Tibial nerve (tissue), 4 donors: ENCODE measurements around the gene APOO. TPM values are rescaled to one million over a fixed set of nuclear protein-coding genes. Genes with fewer than 3 reads are reported as not detected.
A peak's percentile ranks its signal among the peaks of the same experiment; 100 is the strongest.

ENCODE experiments used
- DNase-seq, 2 donors: peaks; one replicate each; pipeline ENCODE4 v3.0.0-alpha.2; 2019; ENCODE audit warnings: low spot score in 2 of 2
- H3K27ac ChIP-seq, 4 donors: fragments of 200-600 bp; sonication (generic) in 3 of 4; one replicate each; pipeline ENCODE4 v1.5.1; 2017 to 2019; ENCODE audit warnings: mild to moderate bottlenecking in 1 of 4
- H3K27me3 ChIP-seq, 2 donors: fragments of 200-600 bp; sonication (generic) in 1 of 2; one replicate each; pipeline versions ENCODE4 v1.5.1 to v1.6.0; 2017 to 2019
- H3K36me3 ChIP-seq, 3 donors: fragments of 200-600 bp; sonication (generic); one replicate each; pipeline ENCODE4 v1.5.1; 2018 to 2019
- H3K4me1 ChIP-seq, 4 donors: fragments of 200-600 bp; sonication (generic) in 3 of 4; one replicate each; pipeline ENCODE4 v1.5.1; 2017 to 2019
- H3K4me3 ChIP-seq, 4 donors: fragments of 200-600 bp; sonication (generic) in 3 of 4; one replicate each; pipeline ENCODE4 v1.5.1; 2017 to 2019; ENCODE audit warnings: mild to moderate bottlenecking in 1 of 4, moderate library complexity in 1 of 4
- H3K9me3 ChIP-seq, 4 donors: fragments of 200-600 bp; sonication (generic) in 3 of 4; one replicate each; pipeline ENCODE4 v1.5.1; 2017 to 2019
- CTCF ChIP-seq, 5 experiments: fragments of 200-600 bp in 3 of 5; fragments of 450-650 bp in 2 of 5; sonication (generic) in 3 of 5; IDR thresholded peaks; one replicate each; pipeline ENCODE4 v1.5.1; 2016 to 2019; ENCODE audit warnings: antibody characterized with exemption in 5 of 5, mild to moderate bottlenecking in 3 of 5, moderate library complexity in 2 of 5
- EP300 ChIP-seq, 2 donors: sonication (generic); formaldehyde crosslinking; IDR thresholded peaks; one replicate each; pipeline ENCODE4 v1.6.1; 2017; ENCODE audit warnings: antibody characterized with exemption in 2 of 2, mild to moderate bottlenecking in 1 of 2
- POLR2A ChIP-seq, 2 donors: fragments of 450-650 bp; IDR thresholded peaks; one replicate each; pipeline ENCODE4 v1.6.1; 2017; ENCODE audit warnings: antibody characterized with exemption in 2 of 2, mild to moderate bottlenecking in 2 of 2, moderate library complexity in 2 of 2
- WGBS, 2 donors: methylation state at CpG; one replicate each; pipeline ENCODE4 v1.1.5; 2018; 5-methylcytosine and 5-hydroxymethylcytosine counted together
- total RNA-seq, 4 donors: library from RNA; depleted of rRNA; stranded (reverse); fragments of >200 nt; gene quantifications; one replicate each; pipeline ENCODE4 v1.1.0, GENCODE V29; 2016

APOO gene
- total RNA-seq: 100 to 1,000 TPM in 1 of 4 donors, 10 to 100 TPM in 1, 1 to 10 TPM in 2; 3.9 to 115 (median 9.0) TPM

- Histone ChIP-seq H3K27ac (peak within 1 kb of the TSS; percentile 71 to 91 (median 89)), H3K4me3 (peak within 1 kb of the TSS; percentile 33 to 71 (median 50)), H3K27me3 (no peaks in the 10 kb centered on the region), H3K36me3 (no peaks in the 10 kb centered on the region), H3K9me3 (no peaks in the 10 kb centered on the region), H3K4me1 (peaks cover 0 to 14% (median 0%) of the 10 kb centered on the region in 4 donors)
- TF ChIP-seq CTCF (IDR thresholded peaks at IDR 0.05) (peak; percentile 62 to 93 (median 83)), POLR2A (IDR thresholded peaks at IDR 0.05) (peak in 1 of 2 donors; percentile 48), EP300 (IDR thresholded peaks at IDR 0.05) (peak; percentile 32 to 76)
- peak; percentile 72 to 73 for DNase-seq
- 1 to 42% methylated on average over 18 to 28 of the region's 81 CpGs for WGBS, 2 donors
These were observed at the start of gene APOO, which contains the start of gene CXorf58 for GRCh38 chrX:23907498-23908218. TSS of gene APOO (minus strand) at chrX:23907938. CDS start at chrX:23907702, 236 bp downstream. TSS of gene CXorf58 (plus strand) at chrX:23908006. CDS start at chrX:23910303, 2,297 bp downstream.

GRCh38 chrX:23954396-23954795, 46.7 kb upstream of the APOO start:
- no peak for TF ChIP-seq POLR2A (IDR thresholded peaks at IDR 0.05)
- TF ChIP-seq EP300 (IDR thresholded peaks at IDR 0.05): no peak
- no peak for TF ChIP-seq CTCF (IDR thresholded peaks at IDR 0.05)
- 73 to 75% methylated on average over 4 of the region's 4 CpGs for WGBS, 2 donors
- Histone ChIP-seq H3K4me3 (no peak overlapping the region), H3K4me1 (no peaks in the 10 kb centered on the region), H3K9me3 (no peaks in the 10 kb centered on the region), H3K27me3 (no peaks in the 10 kb centered on the region), H3K27ac (no peak overlapping the region), H3K36me3 (no peaks in the 10 kb centered on the region)
- no peak for DNase-seq

- H3K36me3 ChIP-seq: no peaks in the 10 kb centered on the region
- no peak for DNase-seq
- no peak for TF ChIP-seq POLR2A (IDR thresholded peaks at IDR 0.05)
- no peak for TF ChIP-seq EP300 (IDR thresholded peaks at IDR 0.05)
- no peak overlapping the region for H3K27ac ChIP-seq
- no peak overlapping the region for H3K4me3 ChIP-seq
- no peaks in the 10 kb centered on the region for H3K27me3 ChIP-seq
- H3K9me3 ChIP-seq: no peaks in the 10 kb centered on the region
- H3K4me1 ChIP-seq: no peaks in the 10 kb centered on the region
- WGBS, 2 donors: 88 to 92% methylated on average over 11 of the region's 11 CpGs
These were observed 46.2 kb upstream of the APOO start for GRCh38 chrX:23953908-23954269.

GRCh38 chrX:23952984-23953907, 45.5 kb upstream of the APOO start:
- TF ChIP-seq POLR2A (IDR thresholded peaks at IDR 0.05): no peak
- TF ChIP-seq CTCF (IDR thresholded peaks at IDR 0.05): no peak
- TF ChIP-seq EP300 (IDR thresholded peaks at IDR 0.05): no peak

GRCh38 chrX:23952391-23952790, 44.7 kb upstream of the APOO start:
- TF ChIP-seq CTCF (IDR thresholded peaks at IDR 0.05): no peak
- TF ChIP-seq POLR2A (IDR thresholded peaks at IDR 0.05): no peak
- no peak for TF ChIP-seq EP300 (IDR thresholded peaks at IDR 0.05)
- Histone ChIP-seq H3K36me3 (no peaks in the 10 kb centered on the region), H3K4me1 (no peaks in the 10 kb centered on the region), H3K9me3 (no peaks in the 10 kb centered on the region), H3K27me3 (no peaks in the 10 kb centered on the region), H3K27ac (no peak overlapping the region), H3K4me3 (no peak overlapping the region)
- 47 to 70% methylated on average over 3 of the region's 3 CpGs for WGBS, 2 donors
- no peak for DNase-seq

More at GRCh38 chrX:23952984-23953907, 45.5 kb upstream of the APOO start:
- Histone ChIP-seq H3K4me3 (peak overlapping the region in 1 of 4 donors; percentile 21), H3K36me3 (no peaks in the 10 kb centered on the region), H3K4me1 (no peaks in the 10 kb centered on the region), H3K27me3 (no peaks in the 10 kb centered on the region), H3K27ac (peak overlapping the region in 3 of 4 donors; percentile 19 to 37 (median 23)), H3K9me3 (no peaks in the 10 kb centered on the region)
- DNase-seq: peak in 1 of 2 donors; percentile 4
- WGBS, 2 donors: 31 to 32% methylated on average over 9 of the region's 9 CpGs
